IPS-18c (cell line): ENCODE measurements around the gene BIRC7.
"Not testable (repeated sequence)": the region's sequence is repeated elsewhere in the genome, so short reads cannot be mapped to it uniquely, and the experiment has no call there.

Source experiments
- H3K4me3 ChIP-seq: 2 replicates; pipeline ENCODE4 v1.7.0; 2013; ENCODE audit warnings: low read depth, mild to moderate bottlenecking, low read length, moderate library complexity; ENCODE audit not compliant: insufficient read depth
- H3K9me3 ChIP-seq: one replicate; pipeline ENCODE4 v1.6.1; 2013; ENCODE audit warnings: mild to moderate bottlenecking, low read length, moderate library complexity; ENCODE audit not compliant: control insufficient read depth, insufficient read depth

Gene BIRC7

GRCh38 chr20:63219866-63220521 lies 15.7 kb upstream of the BIRC7 start:
- no peak overlapping the region for H3K4me3 ChIP-seq
- no peaks in the 10 kb centered on the region for H3K9me3 ChIP-seq

GRCh38 chr20:63220696-63221399 lies 14.9 kb upstream of the BIRC7 start:
- no peak overlapping the region for H3K4me3 ChIP-seq
- H3K9me3 ChIP-seq: no peaks in the 10 kb centered on the region

- not testable (repeated sequence) for H3K9me3 ChIP-seq, H3K4me3 ChIP-seq
Measured at GRCh38 chr20:63221400-63222053, 14.2 kb upstream of the BIRC7 start.

GRCh38 chr20:63222541-63222940 lies 13.2 kb upstream of the BIRC7 start:
- H3K4me3 ChIP-seq: no peak overlapping the region
- no peaks in the 10 kb centered on the region for H3K9me3 ChIP-seq

GRCh38 chr20:63223121-63223825 lies 12.4 kb upstream of the BIRC7 start:
- Histone ChIP-seq H3K9me3 (no peaks in the 10 kb centered on the region), H3K4me3 (no peak overlapping the region)

- H3K9me3 ChIP-seq: no peaks in the 10 kb centered on the region
- no peak overlapping the region for H3K4me3 ChIP-seq
Measured at GRCh38 chr20:63223826-63224207, 11.9 kb upstream of the BIRC7 start.

GRCh38 chr20:63224412-63225081 lies 11.2 kb upstream of the BIRC7 start:
- no peak overlapping the region for H3K4me3 ChIP-seq
- H3K9me3 ChIP-seq: no peaks in the 10 kb centered on the region

- H3K9me3 ChIP-seq: peaks cover 2% of the 10 kb centered on the region
Measured at GRCh38 chr20:63225082-63225454, 10.6 kb upstream of the BIRC7 start.

GRCh38 chr20:63226042-63226943 lies 9.4 kb upstream of the BIRC7 start:
- H3K4me3 ChIP-seq: no peak overlapping the region
- H3K9me3 ChIP-seq: peaks cover 2% of the 10 kb centered on the region

More at GRCh38 chr20:63225082-63225454, 10.6 kb upstream of the BIRC7 start:
- H3K4me3 ChIP-seq: no peak overlapping the region

GRCh38 chr20:63227260-63227659 lies 8.4 kb upstream of the BIRC7 start:
- Histone ChIP-seq H3K4me3 (no peak overlapping the region), H3K9me3 (peaks cover 2% of the 10 kb centered on the region)

GRCh38 chr20:63228806-63229205 lies 6.9 kb upstream of the BIRC7 start:
- peaks cover 2% of the 10 kb centered on the region for H3K9me3 ChIP-seq
- no peak overlapping the region for H3K4me3 ChIP-seq

GRCh38 chr20:63230800-63231268 lies 4.9 kb upstream of the BIRC7 start:
- peaks cover 2% of the 10 kb centered on the region for H3K9me3 ChIP-seq
- H3K4me3 ChIP-seq: no peak overlapping the region

GRCh38 chr20:63232235-63233060 lies 3.3 kb upstream of the BIRC7 start:
- peaks cover 2% of the 10 kb centered on the region for H3K9me3 ChIP-seq
- H3K4me3 ChIP-seq: no peak overlapping the region

GRCh38 chr20:63233061-63233344 lies 2.7 kb upstream of the BIRC7 start:
- Histone ChIP-seq H3K4me3 (no peak overlapping the region), H3K9me3 (peaks cover 2% of the 10 kb centered on the region)

GRCh38 chr20:63233924-63234323 lies 1.8 kb upstream of the BIRC7 start:
- H3K9me3 ChIP-seq: peaks cover 2% of the 10 kb centered on the region
- no peak overlapping the region for H3K4me3 ChIP-seq
